GM10266 (cell line): ENCODE measurements around the gene RNF227.
A peak's percentile ranks its signal among the peaks of the same experiment; 100 is the strongest.

Experiments used
- DNase-seq: peaks from one replicate; pipeline ENCODE4 v3.0.0; 2012; ENCODE audit errors: extremely low spot score
- CTCF ChIP-seq: IDR thresholded peaks from 2 replicates; pipeline ENCODE4 v1.5.1; 2012; ENCODE audit warnings: mild to moderate bottlenecking, low read depth; ENCODE audit not compliant: control insufficient read depth, insufficient read depth; ENCODE audit errors: missing control alignments

The RNF227 gene

GRCh38 chr17:7940743-7941142 lies 24.7 kb upstream of the RNF227 start:
- DNase-seq: no peak
- no peak for TF ChIP-seq CTCF

- no peak for DNase-seq
These were observed 23.9 kb upstream of the RNF227 start for GRCh38 chr17:7940034-7940433.

GRCh38 chr17:7935859-7936258 lies 19.8 kb upstream of the RNF227 start:
- TF ChIP-seq CTCF: no peak

More at GRCh38 chr17:7940034-7940433, 23.9 kb upstream of the RNF227 start:
- no peak for TF ChIP-seq CTCF

GRCh38 chr17:7932949-7933348 lies 16.9 kb upstream of the RNF227 start:
- peak; percentile 38 for DNase-seq
- TF ChIP-seq CTCF: no peak

More at GRCh38 chr17:7935859-7936258, 19.8 kb upstream of the RNF227 start:
- no peak for DNase-seq

- no peak for TF ChIP-seq CTCF
- DNase-seq: peak; percentile 60
These were observed 16.4 kb upstream of the RNF227 start for GRCh38 chr17:7932483-7932891.

- TF ChIP-seq CTCF: no peak
- peak; percentile 100 for DNase-seq
These were observed 15.8 kb upstream of the RNF227 start, which contains the start of the genes CNTROB and TRAPPC1 for GRCh38 chr17:7931709-7932482. Gene CNTROB, plus strand, starts transcription at chr17:7932206. Its CDS starts 874 bp downstream, at chr17:7933080. Gene TRAPPC1, minus strand, starts transcription at chr17:7931946. Its CDS starts 117 bp downstream, at chr17:7931829.

GRCh38 chr17:7930841-7931631 lies 14.9 kb upstream of the RNF227 start:
- no peak for TF ChIP-seq CTCF
- no peak for DNase-seq
